HL-60 (cell line): Measurements from ENCODE around the gene USP26.
"Not testable (repeated sequence)": the region's sequence is repeated elsewhere in the genome, so short reads cannot be mapped to it uniquely, and the experiment has no call there.

ENCODE experiments used
- DNase-seq, 2 experiments: peaks; one replicate each; pipeline ENCODE4 v3.0.0-alpha.2; 2010 to 2020; ENCODE audit warnings: low read depth in 1 of 2, low spot score in 1 of 2
- H3K27ac ChIP-seq: fragments of 250-450 bp; sonication (Bioruptor Pico); replicated peaks from 2 replicates; pipeline ENCODE4 v1.5.1; 2020; ENCODE audit warnings: mild to moderate bottlenecking, moderate library complexity
- H3K27me3 ChIP-seq: fragments of 250-450 bp; sonication (Bioruptor Pico); 2 replicates; pipeline ENCODE4 v1.5.1; 2021; ENCODE audit warnings: mild to moderate bottlenecking, moderate library complexity; ENCODE audit not compliant: insufficient read depth, poor library complexity, severe bottlenecking
- H3K4me3 ChIP-seq: replicated peaks from 2 replicates; pipeline ENCODE4 v1.5.1; 2011; ENCODE audit warnings: mild to moderate bottlenecking, control low read depth, low read length; ENCODE audit not compliant: insufficient read depth
- GABPA ChIP-seq: IDR thresholded peaks from 2 replicates; pipeline ENCODE4 v1.6.1; 2012; ENCODE audit warnings: low read depth
- POLR2AphosphoS5 ChIP-seq: IDR thresholded peaks from 2 replicates; pipeline ENCODE4 v1.6.1; 2012; ENCODE audit warnings: low read depth
- REST ChIP-seq: IDR thresholded peaks from 2 replicates; pipeline ENCODE4 v1.6.1; 2012; ENCODE audit warnings: low read depth; ENCODE audit not compliant: insufficient replicate concordance
- SPI1 ChIP-seq: IDR thresholded peaks from 2 replicates; pipeline ENCODE4 v1.6.1; 2012; ENCODE audit warnings: low read depth, mild to moderate bottlenecking, borderline replicate concordance
- TF ChIP-seq, protein P1 (sequence below): IDR thresholded peaks from one replicate; pipeline ENCODE4 v1.5.1; 2011; ENCODE audit warnings: low read length, control low read depth, inconsistent platforms; ENCODE audit not compliant: insufficient read depth

The USP26 gene

DNA sequence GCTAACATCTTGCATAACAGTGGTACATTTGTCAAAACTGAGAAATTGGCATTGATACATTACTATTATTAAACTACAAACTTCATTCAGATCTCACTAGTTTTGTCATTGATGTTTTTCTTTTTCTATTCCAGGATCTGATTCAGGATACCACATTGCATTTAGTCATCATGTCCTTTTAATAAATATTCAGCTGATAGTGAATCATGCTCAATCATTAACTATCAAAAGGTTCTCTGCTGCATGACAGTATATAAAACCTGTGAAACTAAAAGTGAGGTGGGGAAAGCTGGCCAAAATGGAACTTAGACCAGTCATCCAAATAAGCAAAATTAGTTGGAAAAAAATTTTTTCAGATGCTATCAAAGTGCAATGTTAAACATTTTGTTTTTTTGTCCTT is 110.4 kb downstream of the USP26 start:
- H3K27ac ChIP-seq = no peak overlapping the region
- H3K4me3 ChIP-seq = no peak overlapping the region
- no peak for DNase-seq
- TF ChIP-seq POLR2AphosphoS5 = no peak
- TF ChIP-seq REST = no peak
- TF ChIP-seq, protein P1, sequence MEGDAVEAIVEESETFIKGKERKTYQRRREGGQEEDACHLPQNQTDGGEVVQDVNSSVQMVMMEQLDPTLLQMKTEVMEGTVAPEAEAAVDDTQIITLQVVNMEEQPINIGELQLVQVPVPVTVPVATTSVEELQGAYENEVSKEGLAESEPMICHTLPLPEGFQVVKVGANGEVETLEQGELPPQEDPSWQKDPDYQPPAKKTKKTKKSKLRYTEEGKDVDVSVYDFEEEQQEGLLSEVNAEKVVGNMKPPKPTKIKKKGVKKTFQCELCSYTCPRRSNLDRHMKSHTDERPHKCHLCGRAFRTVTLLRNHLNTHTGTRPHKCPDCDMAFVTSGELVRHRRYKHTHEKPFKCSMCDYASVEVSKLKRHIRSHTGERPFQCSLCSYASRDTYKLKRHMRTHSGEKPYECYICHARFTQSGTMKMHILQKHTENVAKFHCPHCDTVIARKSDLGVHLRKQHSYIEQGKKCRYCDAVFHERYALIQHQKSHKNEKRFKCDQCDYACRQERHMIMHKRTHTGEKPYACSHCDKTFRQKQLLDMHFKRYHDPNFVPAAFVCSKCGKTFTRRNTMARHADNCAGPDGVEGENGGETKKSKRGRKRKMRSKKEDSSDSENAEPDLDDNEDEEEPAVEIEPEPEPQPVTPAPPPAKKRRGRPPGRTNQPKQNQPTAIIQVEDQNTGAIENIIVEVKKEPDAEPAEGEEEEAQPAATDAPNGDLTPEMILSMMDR = no peak
- no peak for TF ChIP-seq GABPA
- no peak for TF ChIP-seq SPI1
- no peaks in the 10 kb centered on the region for H3K27me3 ChIP-seq

DNA sequence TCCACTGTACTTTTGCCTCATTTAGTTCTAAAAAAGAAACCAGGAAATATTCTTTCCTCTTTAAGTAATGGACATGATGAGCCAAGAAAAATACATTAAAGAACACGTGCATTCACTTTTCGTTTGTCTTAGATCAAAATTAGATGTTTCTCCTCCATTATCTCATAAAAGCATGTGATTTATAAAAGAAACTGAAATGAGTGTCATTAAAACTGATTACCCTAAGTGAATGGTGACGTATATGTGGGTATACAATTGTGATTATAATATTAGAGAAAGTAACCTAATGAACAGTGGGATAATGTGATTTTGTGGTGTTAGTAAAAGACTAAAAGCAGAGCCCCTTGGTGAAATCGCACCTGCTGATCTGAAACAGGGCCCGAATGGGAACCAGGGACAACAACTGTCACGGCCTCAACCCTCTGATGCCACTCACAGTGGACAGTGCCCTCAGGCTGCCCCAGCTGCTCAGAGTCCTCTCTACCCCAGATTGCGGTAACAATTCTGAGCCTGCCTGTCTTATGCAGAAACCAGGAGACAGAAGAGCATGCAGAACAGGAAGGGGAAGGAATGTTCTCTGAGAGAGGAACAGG is 112.8 kb downstream of the USP26 start:
- H3K4me3 ChIP-seq = no peak overlapping the region
- H3K27me3 ChIP-seq = no peaks in the 10 kb centered on the region
- TF ChIP-seq REST = no peak
- TF ChIP-seq, protein P1 = no peak
- TF ChIP-seq GABPA = no peak
- no peak for TF ChIP-seq POLR2AphosphoS5
- no peak for TF ChIP-seq SPI1
- no peak for DNase-seq
- no peak overlapping the region for H3K27ac ChIP-seq

- no peak for TF ChIP-seq REST
- TF ChIP-seq GABPA = no peak
- no peak for TF ChIP-seq POLR2AphosphoS5
- no peak for TF ChIP-seq SPI1
- TF ChIP-seq, protein P1 = no peak
Measured at GRCh38 chrX:132983496-132983895, 113.4 kb downstream of the USP26 start.

GRCh38 chrX:132980035-132980434 is 116.9 kb downstream of the USP26 start:
- not testable (repeated sequence) for H3K27me3 ChIP-seq, DNase-seq, H3K4me3 ChIP-seq, H3K27ac ChIP-seq

More at GRCh38 chrX:132983496-132983895, 113.4 kb downstream of the USP26 start:
- Histone ChIP-seq H3K27ac (no peak overlapping the region), H3K4me3 (no peak overlapping the region), H3K27me3 (no peaks in the 10 kb centered on the region)
- DNase-seq = no peak
